ENCODE measurements around the gene DIP2C.
"Not testable (repeated sequence)": the region's sequence is repeated elsewhere in the genome, so short reads cannot be mapped to it uniquely, and the experiment has no call there.

DIP2C gene

GRCh38 chr10:534047-534566 is 155.4 kb downstream of the DIP2C start:
- TF ChIP-seq CTCF (IDR thresholded peaks at IDR 0.05; ENCODE audit: control insufficient read depth, extremely low read depth, insufficient read depth), result no peak
- no peak overlapping the region for H3K4me3 ChIP-seq (ENCODE audit: low read depth, low read length)
- no peak for DNase-seq (ENCODE audit: low read depth)

GRCh38 chr10:533611-534010 is 155.9 kb downstream of the DIP2C start:
- DNase-seq (ENCODE audit: low read depth), result no peak
- H3K4me3 ChIP-seq (ENCODE audit: low read depth, low read length), result no peak overlapping the region
- TF ChIP-seq CTCF (IDR thresholded peaks at IDR 0.05; ENCODE audit: control insufficient read depth, extremely low read depth, insufficient read depth), result no peak

- TF ChIP-seq CTCF (IDR thresholded peaks at IDR 0.05; ENCODE audit: control insufficient read depth, extremely low read depth, insufficient read depth), result no peak
- no peak overlapping the region for H3K4me3 ChIP-seq (ENCODE audit: low read depth, low read length)
- no peak for DNase-seq (ENCODE audit: low read depth)
These were observed 156.3 kb downstream of the DIP2C start for GRCh38 chr10:533186-533585.

- DNase-seq (ENCODE audit: low read depth); H3K4me3 ChIP-seq (ENCODE audit: low read depth, low read length): not testable (repeated sequence)
These were observed 157.1 kb downstream of the DIP2C start for GRCh38 chr10:532331-532730.

GRCh38 chr10:531541-531940 is 157.9 kb downstream of the DIP2C start:
- TF ChIP-seq CTCF (IDR thresholded peaks at IDR 0.05; ENCODE audit: control insufficient read depth, extremely low read depth, insufficient read depth), result no peak
- no peak overlapping the region for H3K4me3 ChIP-seq (ENCODE audit: low read depth, low read length)
- DNase-seq (ENCODE audit: low read depth), result no peak

GRCh38 chr10:530717-531116 is 158.8 kb downstream of the DIP2C start:
- no peak for TF ChIP-seq CTCF (IDR thresholded peaks at IDR 0.05; ENCODE audit: control insufficient read depth, extremely low read depth, insufficient read depth)
- H3K4me3 ChIP-seq (ENCODE audit: low read depth, low read length), result no peak overlapping the region
- no peak for DNase-seq (ENCODE audit: low read depth)

GRCh38 chr10:529468-530230 is 159.8 kb downstream of the DIP2C start:
- H3K4me3 ChIP-seq (ENCODE audit: low read depth, low read length), result no peak overlapping the region
- no peak for TF ChIP-seq CTCF (IDR thresholded peaks at IDR 0.05; ENCODE audit: control insufficient read depth, extremely low read depth, insufficient read depth)
- DNase-seq (ENCODE audit: low read depth), result no peak
